Measurements from ENCODE around the gene ATP6V0B. TPM values are rescaled to one million over a fixed set of nuclear protein-coding genes. Genes with fewer than 3 reads are reported as not detected.

Gene ATP6V0B
- total and polyA plus RNA-seq, 8 donors: 56.5 to 239 (median 66.1) TPM

DNA sequence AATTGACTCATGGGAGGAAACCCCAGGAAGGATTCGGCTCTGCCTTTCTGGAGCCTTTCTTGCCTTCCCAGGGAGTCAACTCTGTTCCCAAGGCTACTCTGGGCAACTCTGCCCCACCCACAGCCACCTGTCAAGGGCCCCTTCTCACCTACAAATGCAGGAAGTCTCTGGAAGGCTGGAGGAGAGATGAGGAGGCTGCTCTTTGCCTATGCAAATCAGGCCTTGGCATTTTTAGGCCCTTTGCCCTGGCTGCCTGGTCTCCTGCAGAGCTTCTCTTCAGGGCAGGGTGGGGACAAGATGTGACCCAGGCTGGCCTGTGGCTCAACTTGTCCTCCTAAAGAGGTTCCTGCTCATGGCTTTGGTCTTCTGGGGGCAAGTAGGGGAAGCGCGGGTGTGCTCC, 51.1 kb downstream of the ATP6V0B start:
- H3K27ac ChIP-seq: peak overlapping the region; percentile 18 to 44
- peak; percentile 60 for ATAC-seq

DNA sequence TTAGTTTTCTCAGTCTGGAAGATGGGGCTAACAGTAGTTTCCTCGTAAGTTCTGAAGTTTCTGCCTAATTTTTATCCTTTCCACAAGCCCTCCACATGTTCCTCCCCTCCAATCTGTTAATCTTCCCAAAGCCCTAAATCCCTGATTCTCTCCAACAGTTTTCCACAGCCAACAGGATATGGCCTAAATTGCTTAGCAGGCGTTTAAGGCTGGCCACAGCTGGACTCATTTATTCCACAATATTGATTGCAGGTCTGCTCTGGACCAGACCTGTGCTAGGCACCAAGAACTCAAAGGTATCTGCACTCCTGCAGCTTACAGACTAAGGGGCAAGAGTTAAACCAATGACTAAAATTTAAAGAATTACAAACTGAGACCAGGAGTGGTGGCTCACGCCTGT, 52.6 kb downstream of the ATP6V0B start:
- peaks cover 10 to 33% of the 10 kb centered on the region in 2 donors for H3K4me1 ChIP-seq
- TF ChIP-seq, protein P1, sequence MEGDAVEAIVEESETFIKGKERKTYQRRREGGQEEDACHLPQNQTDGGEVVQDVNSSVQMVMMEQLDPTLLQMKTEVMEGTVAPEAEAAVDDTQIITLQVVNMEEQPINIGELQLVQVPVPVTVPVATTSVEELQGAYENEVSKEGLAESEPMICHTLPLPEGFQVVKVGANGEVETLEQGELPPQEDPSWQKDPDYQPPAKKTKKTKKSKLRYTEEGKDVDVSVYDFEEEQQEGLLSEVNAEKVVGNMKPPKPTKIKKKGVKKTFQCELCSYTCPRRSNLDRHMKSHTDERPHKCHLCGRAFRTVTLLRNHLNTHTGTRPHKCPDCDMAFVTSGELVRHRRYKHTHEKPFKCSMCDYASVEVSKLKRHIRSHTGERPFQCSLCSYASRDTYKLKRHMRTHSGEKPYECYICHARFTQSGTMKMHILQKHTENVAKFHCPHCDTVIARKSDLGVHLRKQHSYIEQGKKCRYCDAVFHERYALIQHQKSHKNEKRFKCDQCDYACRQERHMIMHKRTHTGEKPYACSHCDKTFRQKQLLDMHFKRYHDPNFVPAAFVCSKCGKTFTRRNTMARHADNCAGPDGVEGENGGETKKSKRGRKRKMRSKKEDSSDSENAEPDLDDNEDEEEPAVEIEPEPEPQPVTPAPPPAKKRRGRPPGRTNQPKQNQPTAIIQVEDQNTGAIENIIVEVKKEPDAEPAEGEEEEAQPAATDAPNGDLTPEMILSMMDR (IDR thresholded peaks at IDR 0.05): no peak
- no peaks in the 10 kb centered on the region for H3K9me3 ChIP-seq
- intact Hi-C loops (cut with DNase I): no loop called here
- DNase-seq: no peak
- peaks cover 0 to 3% of the 10 kb centered on the region in 2 donors for H3K36me3 ChIP-seq
- peaks cover 0 to 20% of the 10 kb centered on the region in 2 donors for H3K27me3 ChIP-seq
- no peak for ATAC-seq
- H3K27ac ChIP-seq: no peak overlapping the region
- H3K4me3 ChIP-seq: no peak overlapping the region

More for the DNA sequence above, 51.1 kb downstream of the ATP6V0B start:
- no peak overlapping the region for H3K4me3 ChIP-seq
- peaks cover 0 to 3% of the 10 kb centered on the region in 2 donors for H3K36me3 ChIP-seq
- H3K4me1 ChIP-seq: peaks cover 4 to 20% of the 10 kb centered on the region in 2 donors
- intact Hi-C loops (cut with DNase I): no loop called here
- H3K27me3 ChIP-seq: peaks cover 0 to 5% of the 10 kb centered on the region in 2 donors
- peak in 2 of 4 donors; percentile 61 to 71 for DNase-seq
- TF ChIP-seq, protein P1 (IDR thresholded peaks at IDR 0.05): no peak
- H3K9me3 ChIP-seq: no peaks in the 10 kb centered on the region

Other genes starting within 250 kb of the ATP6V0B start
- gene ARTN, start 41.2 kb upstream of the ATP6V0B start, total RNA-seq: 1 to 10 TPM; 1.8 to 2.3 TPM
- gene ARTN, start 41.2 kb upstream of the ATP6V0B start, polyA plus RNA-seq (ENCODE audit: insufficient read length in 6 of 6): 1 to 10 TPM; 2.2 to 4.2 (median 2.8) TPM
- 10 to 100 TPM; 26.8 to 33.4 TPM for gene IPO13, start 28.0 kb upstream of the ATP6V0B start, total RNA-seq
- 10 to 100 TPM; 18.0 to 24.1 (median 20.5) TPM for gene IPO13, start 28.0 kb upstream of the ATP6V0B start, polyA plus RNA-seq (ENCODE audit: insufficient read length in 6 of 6)
- gene DPH2, start 5.0 kb upstream of the ATP6V0B start, total RNA-seq: 10 to 100 TPM; 13.5 to 23.4 TPM
- gene DPH2, start 5.0 kb upstream of the ATP6V0B start, polyA plus RNA-seq (ENCODE audit: insufficient read length in 6 of 6): 10 to 100 TPM; 17.2 to 24.8 (median 18.9) TPM
- 10 to 100 TPM; 39.1 to 50.1 TPM for gene B4GALT2, start 4.2 kb downstream of the ATP6V0B start, total RNA-seq
- 10 to 100 TPM; 33.2 to 58.9 (median 43.5) TPM for gene B4GALT2, start 4.2 kb downstream of the ATP6V0B start, polyA plus RNA-seq (ENCODE audit: insufficient read length in 6 of 6)
- gene CCDC24, start 16.6 kb downstream of the ATP6V0B start, total RNA-seq: 10 to 100 TPM in 1 of 2 donors, 1 to 10 TPM in 1; 9.9 to 13.7 TPM
- gene CCDC24, start 16.6 kb downstream of the ATP6V0B start, polyA plus RNA-seq (ENCODE audit: insufficient read length in 6 of 6): 10 to 100 TPM; 10.2 to 17.7 (median 12.9) TPM
- 10 to 100 TPM; 12.4 to 28.5 TPM for gene SLC6A9, start 56.5 kb downstream of the ATP6V0B start, total RNA-seq
- gene SLC6A9, start 56.5 kb downstream of the ATP6V0B start, polyA plus RNA-seq (ENCODE audit: insufficient read length in 6 of 6): 10 to 100 TPM; 10.9 to 17.6 (median 14.6) TPM
- under 1 TPM; 0.26 to 0.29 TPM for gene KLF17, start 143.9 kb downstream of the ATP6V0B start, total RNA-seq
- under 1 TPM in 4 of 6 donors, not detected in 2; 0.04 to 0.09 (median 0.05) TPM for gene KLF17, start 143.9 kb downstream of the ATP6V0B start, polyA plus RNA-seq (ENCODE audit: insufficient read length in 6 of 6)
- gene KLF18, start 166.7 kb downstream of the ATP6V0B start, total RNA-seq: not detected
- not detected for gene KLF18, start 166.7 kb downstream of the ATP6V0B start, polyA plus RNA-seq (ENCODE audit: insufficient read length in 6 of 6)
- gene DMAP1, start 238.5 kb downstream of the ATP6V0B start, total RNA-seq: 10 to 100 TPM; 25.6 to 32.5 TPM
- gene DMAP1, start 238.5 kb downstream of the ATP6V0B start, polyA plus RNA-seq (ENCODE audit: insufficient read length in 6 of 6): 10 to 100 TPM; 61.7 to 76.2 (median 68.9) TPM